RWPE1 (cell line): ENCODE measurements around the gene HKDC1.

Experiments used
- CTCF ChIA-PET: fragments of 350-600 bp; sonication (Branson Sonifier 250); formaldehyde crosslinking; extraction: SDS; loops from one replicate; lab custom pipeline; 2021; lab: Yijun Ruan, JAX
- POLR2A ChIA-PET: fragments of 400-600 bp; formaldehyde crosslinking; extraction: SDS; loops from one replicate; lab custom pipeline; 2020; ENCODE audit warnings: antibody characterized with exemption; ENCODE audit not compliant: low non-redundant PET; lab: Yijun Ruan, JAX
- DNase-seq: peaks from one replicate; pipeline ENCODE4 v3.0.0; 2012; ENCODE audit warnings: low spot score
- H3K27ac ChIP-seq: fragments of 450-650 bp; 2 replicates; pipeline ENCODE4 v1.5.1; 2017
- CTCF ChIP-seq: fragments of 450-650 bp; conservative IDR thresholded peaks from 2 replicates; pipeline ENCODE4 v1.5.1; 2017; ENCODE audit warnings: low read depth, mild to moderate bottlenecking

HKDC1 gene

GRCh38 chr10:69311309-69311708 is 91.2 kb downstream of the HKDC1 start:
- CTCF ChIA-PET: no interaction called here

GRCh38 chr10:69312528-69312927 is 92.4 kb downstream of the HKDC1 start:
- CTCF ChIA-PET: interaction anchor here (0.6 kb wide), 1 partner anchor 22 kb away, joined by 3 read pairs; no protein-coding TSS in a partner anchor
- no peak for TF ChIP-seq CTCF
- POLR2A ChIA-PET: no interaction called here
- no peak overlapping the region for H3K27ac ChIP-seq
- no peak for DNase-seq

More at GRCh38 chr10:69311309-69311708, 91.2 kb downstream of the HKDC1 start:
- DNase-seq: no peak
- no peak for TF ChIP-seq CTCF
- POLR2A ChIA-PET: no interaction called here
- no peak overlapping the region for H3K27ac ChIP-seq

- TF ChIP-seq CTCF: no peak
- ChIA-PET POLR2A (no interaction called here), CTCF (interaction anchor here (0.6 kb wide), 1 partner anchor 33 kb away, joined by 7 read pairs; no protein-coding TSS in a partner anchor)
- no peak for DNase-seq
- no peak overlapping the region for H3K27ac ChIP-seq
Measured at GRCh38 chr10:69315100-69315542, 95.0 kb downstream of the HKDC1 start.

- DNase-seq: no peak
- CTCF ChIA-PET: interaction anchor here (0.6 kb wide), 1 partner anchor 89 kb away, joined by 6 read pairs; no protein-coding TSS in a partner anchor
- POLR2A ChIA-PET: no interaction called here
Measured at GRCh38 chr10:69315610-69316312, 95.6 kb downstream of the HKDC1 start.

GRCh38 chr10:69316313-69317059 is 96.4 kb downstream of the HKDC1 start:
- CTCF ChIA-PET: interaction anchor here (0.6 to 1.2 kb wide), 4 partner anchors 71 to 90 kb away, joined by 3 to 6 read pairs (median 3); no protein-coding TSS in a partner anchor
- POLR2A ChIA-PET: no interaction called here
- DNase-seq: no peak
- H3K27ac ChIP-seq: peak overlapping the region; percentile 79
- no peak for TF ChIP-seq CTCF

More at GRCh38 chr10:69315610-69316312, 95.6 kb downstream of the HKDC1 start:
- TF ChIP-seq CTCF: no peak
- H3K27ac ChIP-seq: peak overlapping the region; percentile 79
